Measurements from ENCODE around the gene CLCN7. TPM values are rescaled to one million over a fixed set of nuclear protein-coding genes. Genes with fewer than 3 reads are reported as not detected.

Gene CLCN7
- total and polyA plus RNA-seq, 2 of the 4 experiments (the other 2 are of a cell fraction) = 10.8 to 45.2 TPM

- Histone ChIP-seq H4K5ac (ENCODE audit: low read depth, low read length) (no peak overlapping the region), H3K9me3 (ENCODE audit: control insufficient read depth, insufficient read depth, low read length) (no peaks in the 10 kb centered on the region), H3K4me2 (ENCODE audit: low read depth, low read length) (no peak overlapping the region), H2BK15ac (ENCODE audit: low read depth, low read length) (no peak overlapping the region), H3K56ac (ENCODE audit: extremely low read depth, insufficient read depth, low read length) (no peak overlapping the region), H3K27me3 (ENCODE audit: control insufficient read depth, insufficient read depth, low read length) (no peaks in the 10 kb centered on the region), H2BK5ac (ENCODE audit: low read depth, low read length, poor library complexity, severe bottlenecking) (no peak overlapping the region), H4K20me1 (ENCODE audit: insufficient read depth, low read length) (no peaks in the 10 kb centered on the region), H4K91ac (ENCODE audit: insufficient read depth, low read depth, low read length) (no peak overlapping the region), H2AK5ac (ENCODE audit: low read depth, low read length) (no peak overlapping the region), H3K36me3 (ENCODE audit: control insufficient read depth, insufficient read depth, low read length) (peaks cover 53% of the 10 kb centered on the region), H2AK9ac (replicated peaks; ENCODE audit: low read depth, low read length, poor library complexity) (no peak overlapping the region), H2AFZ (replicated peaks; ENCODE audit: low read length, poor library complexity) (no peak overlapping the region), H3K9me1 (ENCODE audit: insufficient read depth, low read length) (no peaks in the 10 kb centered on the region), H4K8ac (ENCODE audit: low read depth in 2 of 2, low read length in 2 of 2) (no peak overlapping the region), H3K79me1 (ENCODE audit: low read depth in 1 of 2, low read length in 2 of 2) (no peaks in the 10 kb centered on the region), H3K27ac (ENCODE audit: insufficient read depth, low read length) (no peak overlapping the region), H2BK20ac (ENCODE audit: low read depth, low read length) (no peak overlapping the region), H3K4me1 (ENCODE audit: control insufficient read depth, insufficient read depth, low read length) (no peaks in the 10 kb centered on the region), H2BK120ac (ENCODE audit: low read depth, low read length) (no peak overlapping the region), H3K23ac (ENCODE audit: low read depth, low read length) (no peak overlapping the region), H3K9ac (ENCODE audit: low read depth, low read length) (no peak overlapping the region), H3K4ac (ENCODE audit: low read depth, low read length) (no peak overlapping the region), H3K14ac (replicated peaks; ENCODE audit: low read depth, low read length) (no peak overlapping the region), H3K4me3 (ENCODE audit: insufficient read depth, low read depth, low read length) (no peak overlapping the region), H3K18ac (ENCODE audit: low read depth, low read length) (no peak overlapping the region)
- TF ChIP-seq MAFK (IDR thresholded peaks at IDR 0.05; ENCODE audit: low read depth, low read length) (no peak), MAZ (IDR thresholded peaks at IDR 0.05; ENCODE audit: borderline replicate concordance, low read depth, low read length) (no peak), FOS (IDR thresholded peaks at IDR 0.05; ENCODE audit: low read depth, low read length) (no peak), NFE2L2 (IDR thresholded peaks at IDR 0.05; ENCODE audit: low read depth, low read length) (no peak), CTCF (conservative IDR thresholded peaks at IDR 0.05; ENCODE audit: low read depth, low read length) (no peak), RAD21 (IDR thresholded peaks at IDR 0.05; ENCODE audit: low read length) (no peak), SMC3 (IDR thresholded peaks at IDR 0.05; ENCODE audit: low read depth, low read length) (no peak), RCOR1 (IDR thresholded peaks at IDR 0.05; ENCODE audit: insufficient replicate concordance, low read length) (no peak), CEBPB (IDR thresholded peaks at IDR 0.05; ENCODE audit: low read depth, low read length) (no peak), RFX5 (IDR thresholded peaks at IDR 0.05; ENCODE audit: low read depth, low read length) (no peak), POLR2A (IDR thresholded peaks at IDR 0.05; ENCODE audit: low read depth, low read length) (no peak), USF2 (IDR thresholded peaks at IDR 0.05; ENCODE audit: low read depth, low read length) (no peak), ELK1 (IDR thresholded peaks at IDR 0.05; ENCODE audit: borderline replicate concordance, low read depth, low read length) (no peak), MXI1 (IDR thresholded peaks at IDR 0.05; ENCODE audit: borderline replicate concordance, low read depth, low read length) (no peak)
- no TSS peak for BruUV-seq (replicated peaks)
- dilution Hi-C loops (cut with HindIII; ENCODE audit: low sequenced_read_pairs, unreplicated experiment) = no loop called here
- intact Hi-C loops (cut with micrococcal nuclease) = no loop called here
- 97% methylated on average over 13 of the region's 20 CpGs; no CpG with 5 or more reads in 1 of the 2 experiments for WGBS, 2 experiments (ENCODE audit: extremely low coverage in 2 of 2, insufficient read length in 1 of 2)
- in situ Hi-C loops (cut with MboI; ENCODE audit: low sequenced_read_pairs) = no loop called here
- CTCF ChIA-PET = no interaction called here
- DNase-seq = no peak
- POLR2A ChIA-PET (ENCODE audit: unreplicated experiment) = no interaction called here
- no peak for ATAC-seq (ENCODE audit: low read depth)
Observed at GRCh38 chr16:1452530-1452929, 22.3 kb downstream of the CLCN7 start.

Measured in IMR-90 (cell line).